ENCODE data around the gene CYTH1. TPM values are rescaled to one million over a fixed set of nuclear protein-coding genes. Genes with fewer than 3 reads are reported as not detected.

The CYTH1 gene
- total and polyA plus RNA-seq, 7 donors = 18.7 to 40.4 (median 29.8) TPM

DNA sequence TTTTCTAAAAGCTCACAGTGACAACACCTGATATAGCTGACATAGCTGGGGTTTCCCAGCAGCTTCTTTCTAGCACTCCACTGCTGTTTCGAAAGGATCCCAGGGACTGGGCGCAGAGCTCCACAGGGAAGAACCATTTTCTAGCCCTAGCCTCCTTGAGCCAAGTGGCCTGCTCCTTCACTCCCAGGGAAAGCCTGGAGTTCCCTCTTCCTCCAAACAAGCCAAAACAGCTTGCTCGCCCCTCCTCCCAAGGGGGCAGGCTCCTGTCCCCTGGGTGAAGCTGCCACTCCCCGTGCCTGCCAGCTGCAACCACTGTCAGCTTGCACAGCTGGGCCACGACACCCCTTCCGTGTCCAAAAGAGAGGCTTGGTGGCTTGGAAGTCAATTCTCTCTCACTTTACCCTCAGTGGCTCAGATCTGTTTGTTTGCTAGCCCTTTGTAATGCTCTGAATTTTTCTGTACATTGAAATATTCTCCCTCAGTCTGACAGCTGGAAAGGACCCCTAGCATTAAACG lies 59.8 kb downstream of the CYTH1 start:
- Histone ChIP-seq H3K36me3 (ENCODE audit: insufficient read depth in 1 of 2, low read depth in 1 of 2) (no peaks in the 10 kb centered on the region), H3K4me1 (peaks cover 75% of the 10 kb centered on the region), H3K4me3 (peak overlapping the region; percentile 54), H3K9me3 (no peaks in the 10 kb centered on the region), H3K27ac (peak overlapping the region; percentile 49), H3K27me3 (ENCODE audit: insufficient read depth in 3 of 3, low read length in 2 of 3) (no peaks in the 10 kb centered on the region)
- DNase-seq = peak in 1 of 2 donors; percentile 66
- WGBS, 3 donors = 30 to 43% (median 34%) methylated on average over 7 of the region's 7 CpGs
- ATAC-seq = peak in 3 of 4 donors; percentile 20 to 42 (median 21)
- TF ChIP-seq, protein P1, sequence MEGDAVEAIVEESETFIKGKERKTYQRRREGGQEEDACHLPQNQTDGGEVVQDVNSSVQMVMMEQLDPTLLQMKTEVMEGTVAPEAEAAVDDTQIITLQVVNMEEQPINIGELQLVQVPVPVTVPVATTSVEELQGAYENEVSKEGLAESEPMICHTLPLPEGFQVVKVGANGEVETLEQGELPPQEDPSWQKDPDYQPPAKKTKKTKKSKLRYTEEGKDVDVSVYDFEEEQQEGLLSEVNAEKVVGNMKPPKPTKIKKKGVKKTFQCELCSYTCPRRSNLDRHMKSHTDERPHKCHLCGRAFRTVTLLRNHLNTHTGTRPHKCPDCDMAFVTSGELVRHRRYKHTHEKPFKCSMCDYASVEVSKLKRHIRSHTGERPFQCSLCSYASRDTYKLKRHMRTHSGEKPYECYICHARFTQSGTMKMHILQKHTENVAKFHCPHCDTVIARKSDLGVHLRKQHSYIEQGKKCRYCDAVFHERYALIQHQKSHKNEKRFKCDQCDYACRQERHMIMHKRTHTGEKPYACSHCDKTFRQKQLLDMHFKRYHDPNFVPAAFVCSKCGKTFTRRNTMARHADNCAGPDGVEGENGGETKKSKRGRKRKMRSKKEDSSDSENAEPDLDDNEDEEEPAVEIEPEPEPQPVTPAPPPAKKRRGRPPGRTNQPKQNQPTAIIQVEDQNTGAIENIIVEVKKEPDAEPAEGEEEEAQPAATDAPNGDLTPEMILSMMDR (IDR thresholded peaks at IDR 0.05) = no peak
- intact Hi-C loops (cut with DNase I) = no loop called here

DNA sequence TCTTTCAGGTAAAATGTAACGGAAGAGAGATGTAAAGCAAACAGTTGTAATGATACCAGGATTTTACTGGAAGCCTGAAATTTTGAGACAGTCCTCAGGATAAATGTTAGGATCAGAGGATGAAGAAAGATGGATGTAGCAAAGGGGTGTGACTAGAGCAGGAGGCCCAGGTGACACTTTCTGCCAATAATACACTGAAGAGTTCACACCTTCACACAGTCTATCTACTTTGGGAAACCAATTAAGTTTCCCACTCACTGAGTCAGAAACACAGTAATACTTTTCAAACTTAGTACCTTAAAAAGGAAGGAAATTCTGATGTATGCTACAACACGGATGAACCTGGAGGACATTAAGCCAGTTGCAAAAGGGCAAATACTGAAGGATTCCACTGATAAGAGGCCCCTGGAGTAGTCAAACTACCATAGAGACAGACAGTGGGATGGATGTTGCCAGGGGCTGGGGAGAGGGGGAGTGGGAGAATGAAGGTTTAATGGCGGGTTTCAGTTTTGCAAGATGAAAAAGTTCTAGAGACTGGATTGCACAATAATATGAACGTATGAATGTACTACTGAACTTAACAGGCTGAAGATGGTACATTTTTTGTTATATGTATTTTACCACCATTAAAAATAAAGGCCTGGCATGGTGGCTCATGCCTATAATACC lies 62.3 kb downstream of the CYTH1 start:
- intact Hi-C loops (cut with DNase I) = loop anchor here (5.0 kb wide), 2 partner anchors 63 to 78 kb away; partner anchors contain the start of gene CYTH1 (in 1 of the 2)
- no peak for DNase-seq
- 73 to 87% (median 79%) methylated on average over 4 of the region's 4 CpGs for WGBS, 3 donors

DNA sequence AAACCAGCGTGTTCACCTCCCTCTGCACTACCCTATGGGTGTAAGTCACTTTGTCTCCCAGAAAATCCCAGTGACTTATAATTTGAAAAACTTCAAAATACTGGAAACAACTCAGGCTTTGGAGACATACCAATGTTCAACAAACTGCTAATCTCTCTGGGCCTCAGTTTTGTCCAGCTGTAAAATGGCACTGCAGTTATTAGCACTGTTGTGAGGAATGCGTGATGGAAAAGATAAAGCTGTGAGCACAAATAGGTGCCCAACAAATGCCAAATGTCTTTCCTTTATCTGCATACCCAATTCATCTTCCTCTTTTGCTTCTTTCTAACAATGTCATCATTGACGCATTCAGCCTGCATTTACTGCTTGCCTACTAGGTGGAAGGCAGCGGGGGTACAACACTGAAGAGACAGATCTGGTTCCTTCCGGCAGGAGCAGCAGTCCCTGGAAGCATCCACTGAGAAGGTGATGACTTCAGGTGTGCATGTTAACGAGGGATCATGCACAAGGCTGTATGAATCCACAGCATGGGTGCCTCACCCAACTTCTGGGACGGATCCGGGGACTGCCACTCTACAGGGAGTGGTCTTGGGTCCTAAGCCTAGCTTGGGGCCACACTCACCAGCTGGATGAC lies 63.4 kb downstream of the CYTH1 start:
- no peak for DNase-seq
- Histone ChIP-seq H3K9me3 (no peaks in the 10 kb centered on the region), H3K4me1 (peaks cover 73% of the 10 kb centered on the region), H3K36me3 (ENCODE audit: insufficient read depth in 1 of 2, low read depth in 1 of 2) (no peaks in the 10 kb centered on the region), H3K27me3 (ENCODE audit: insufficient read depth in 3 of 3, low read length in 2 of 3) (no peaks in the 10 kb centered on the region), H3K4me3 (no peak overlapping the region), H3K27ac (no peak overlapping the region)
- TF ChIP-seq, protein P1 (IDR thresholded peaks at IDR 0.05) = no peak
- intact Hi-C loops (cut with DNase I) = loop anchor here (5.0 kb wide), 2 partner anchors 64 to 79 kb away; partner anchors contain the start of gene CYTH1 (in 1 of the 2)
- WGBS, 3 donors = 88 to 94% (median 92%) methylated on average over 8 of the region's 8 CpGs
- ATAC-seq = no peak

More for the DNA sequence above, 62.3 kb downstream of the CYTH1 start:
- Histone ChIP-seq H3K4me1 (peaks cover 73% of the 10 kb centered on the region), H3K27me3 (ENCODE audit: insufficient read depth in 3 of 3, low read length in 2 of 3) (no peaks in the 10 kb centered on the region), H3K4me3 (no peak overlapping the region), H3K36me3 (ENCODE audit: insufficient read depth in 1 of 2, low read depth in 1 of 2) (no peaks in the 10 kb centered on the region), H3K9me3 (no peaks in the 10 kb centered on the region), H3K27ac (no peak overlapping the region)
- TF ChIP-seq, protein P1 (IDR thresholded peaks at IDR 0.05) = no peak
- no peak for ATAC-seq

DNA sequence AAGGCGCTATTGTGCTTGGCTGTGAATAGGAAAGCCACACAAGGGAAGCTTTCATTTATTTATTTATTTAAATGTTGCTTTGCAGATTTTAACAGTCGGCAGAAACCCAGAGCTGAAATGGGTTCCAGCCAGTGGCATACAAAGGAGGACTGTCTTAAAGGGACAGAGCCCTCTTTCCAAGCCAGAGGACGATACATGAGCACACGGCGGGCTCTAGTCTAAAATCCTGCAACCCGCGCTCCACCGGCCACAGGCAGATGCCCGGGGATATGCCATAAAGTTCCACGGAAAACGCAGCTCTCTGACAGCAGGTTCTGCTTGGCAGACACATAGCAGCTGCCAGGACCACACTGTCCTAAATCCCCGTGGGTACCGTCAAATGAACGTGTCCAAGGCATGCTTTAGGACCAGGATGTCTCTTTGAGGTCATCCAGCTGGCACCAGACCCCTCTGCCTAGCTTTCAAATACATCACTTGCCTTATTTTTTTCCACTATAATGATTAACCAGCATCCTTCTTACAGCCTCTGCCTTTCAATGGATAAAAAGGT lies 64.6 kb downstream of the CYTH1 start:
- intact Hi-C loops (cut with DNase I) = loop anchor here (5.0 kb wide), 2 partner anchors 65 to 80 kb away; partner anchors contain the start of gene CYTH1 (in 1 of the 2)
- Histone ChIP-seq H3K27ac (peak overlapping the region; percentile 78), H3K36me3 (ENCODE audit: insufficient read depth in 1 of 2, low read depth in 1 of 2) (no peaks in the 10 kb centered on the region), H3K4me1 (peaks cover 62% of the 10 kb centered on the region), H3K4me3 (peak overlapping the region; percentile 80), H3K27me3 (ENCODE audit: insufficient read depth in 3 of 3, low read length in 2 of 3) (no peaks in the 10 kb centered on the region), H3K9me3 (no peaks in the 10 kb centered on the region)
- WGBS, 3 donors = 6 to 7% (median 7%) methylated on average over 14 of the region's 14 CpGs
- peak; percentile 66 to 78 (median 72) for ATAC-seq
- DNase-seq = no peak
- TF ChIP-seq, protein P1 (IDR thresholded peaks at IDR 0.05) = no peak
